ENCODE measurements around the gene ABLIM2.
"Not testable (repeated sequence)": the region's sequence is repeated elsewhere in the genome, so short reads cannot be mapped to it uniquely, and the experiment has no call there.

The ABLIM2 gene

GRCh38 chr4:7924163-7924562 lies 234.4 kb downstream of the ABLIM2 start:
- FAIRE-seq = no peak

- FAIRE-seq = no peak
These were observed 236.1 kb downstream of the ABLIM2 start for GRCh38 chr4:7922466-7922865.

GRCh38 chr4:7918981-7919380 lies 239.6 kb downstream of the ABLIM2 start:
- FAIRE-seq = no peak

- not testable (repeated sequence) for FAIRE-seq
These were observed 240.4 kb downstream of the ABLIM2 start for GRCh38 chr4:7918187-7918586.

- FAIRE-seq = no peak
These were observed 240.9 kb downstream of the ABLIM2 start for GRCh38 chr4:7917669-7918068.

GRCh38 chr4:7915875-7916242 lies 242.8 kb downstream of the ABLIM2 start:
- FAIRE-seq = no peak
